Stimulated activated CD8-positive, alpha-beta memory T cell treated with anti-CD3 and anti-CD28 coated beads, Interleukin-15, amount 100 ng/mL, for 1 hour (primary cell): ENCODE results near the gene PTPRK.

Source experiments
- DNase-seq: peaks from one replicate; pipeline ENCODE4 v3.0.0-alpha.2; 2020; ENCODE audit warnings: low read depth

The PTPRK gene

GRCh38 chr6:128345278-128345677, 175.1 kb downstream of the PTPRK start:
- DNase-seq, result no peak

GRCh38 chr6:128343706-128344105, 176.7 kb downstream of the PTPRK start:
- no peak for DNase-seq

GRCh38 chr6:128339635-128340450, 180.6 kb downstream of the PTPRK start:
- no peak for DNase-seq

- no peak for DNase-seq
These were observed 182.8 kb downstream of the PTPRK start for GRCh38 chr6:128337619-128338018.

- no peak for DNase-seq
These were observed 183.8 kb downstream of the PTPRK start for GRCh38 chr6:128336436-128337095.

GRCh38 chr6:128335963-128336362, 184.4 kb downstream of the PTPRK start:
- no peak for DNase-seq

- no peak for DNase-seq
These were observed 186.7 kb downstream of the PTPRK start for GRCh38 chr6:128333581-128334223.

GRCh38 chr6:128327890-128328289, 192.5 kb downstream of the PTPRK start:
- DNase-seq, result no peak

GRCh38 chr6:128323011-128323410, 197.4 kb downstream of the PTPRK start:
- no peak for DNase-seq

GRCh38 chr6:128319946-128320345, 200.5 kb downstream of the PTPRK start:
- DNase-seq, result no peak

GRCh38 chr6:128319157-128319556, 201.2 kb downstream of the PTPRK start:
- no peak for DNase-seq

GRCh38 chr6:128316258-128316929, 204.0 kb downstream of the PTPRK start:
- no peak for DNase-seq

- DNase-seq, result no peak
These were observed 206.2 kb downstream of the PTPRK start for GRCh38 chr6:128314190-128314589.

GRCh38 chr6:128311944-128312570, 208.3 kb downstream of the PTPRK start:
- DNase-seq, result no peak

GRCh38 chr6:128310451-128310850, 209.9 kb downstream of the PTPRK start:
- no peak for DNase-seq

GRCh38 chr6:128307671-128308070, 212.7 kb downstream of the PTPRK start:
- no peak for DNase-seq

GRCh38 chr6:128305976-128306375, 214.4 kb downstream of the PTPRK start:
- DNase-seq, result no peak

GRCh38 chr6:128305228-128305627, 215.2 kb downstream of the PTPRK start:
- no peak for DNase-seq

GRCh38 chr6:128303870-128304269, 216.5 kb downstream of the PTPRK start:
- DNase-seq, result no peak

- no peak for DNase-seq
These were observed 217.5 kb downstream of the PTPRK start for GRCh38 chr6:128302942-128303341.

- DNase-seq, result no peak
These were observed 224.7 kb downstream of the PTPRK start for GRCh38 chr6:128295670-128296069.

GRCh38 chr6:128290221-128290620, 230.2 kb downstream of the PTPRK start:
- no peak for DNase-seq
